GM18867 (cell line): Measurements from ENCODE around the gene PKD1L1.
A peak's percentile ranks its signal among the peaks of the same experiment; 100 is the strongest.
"Not testable (repeated sequence)": the region's sequence is repeated elsewhere in the genome, so short reads cannot be mapped to it uniquely, and the experiment has no call there.

Source experiments
- ATAC-seq: cut with Tn5 transposase; IDR thresholded peaks from one replicate; pipeline ENCODE4 v1.9.1; 2021; ENCODE audit warnings: mild to moderate bottlenecking, moderate library complexity; ENCODE audit not compliant: unreplicated experiment

PKD1L1 gene

DNA sequence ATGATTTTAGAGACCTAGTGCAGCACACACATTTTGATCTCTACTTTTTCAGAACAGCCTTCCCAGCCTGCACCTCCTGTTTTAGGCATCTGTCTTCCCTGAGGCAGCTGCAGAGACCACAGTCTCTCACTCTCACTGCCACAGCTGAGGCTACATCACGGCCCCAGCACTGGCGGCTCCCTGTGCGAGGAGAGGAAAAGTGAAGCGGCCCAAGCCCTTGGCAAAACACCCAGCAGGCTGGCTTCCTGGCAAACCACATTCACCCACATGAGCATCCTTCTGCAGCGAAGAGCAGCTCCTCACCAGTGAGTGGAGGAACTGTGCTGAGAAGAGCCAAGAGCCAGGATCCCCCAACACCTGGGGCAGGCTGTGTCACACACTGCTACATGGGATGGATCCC, 17.2 kb upstream of the PKD1L1 start:
- ATAC-seq, result no peak

GRCh38 chr7:47962262-47962661, 14.0 kb upstream of the PKD1L1 start:
- ATAC-seq, result no peak

DNA sequence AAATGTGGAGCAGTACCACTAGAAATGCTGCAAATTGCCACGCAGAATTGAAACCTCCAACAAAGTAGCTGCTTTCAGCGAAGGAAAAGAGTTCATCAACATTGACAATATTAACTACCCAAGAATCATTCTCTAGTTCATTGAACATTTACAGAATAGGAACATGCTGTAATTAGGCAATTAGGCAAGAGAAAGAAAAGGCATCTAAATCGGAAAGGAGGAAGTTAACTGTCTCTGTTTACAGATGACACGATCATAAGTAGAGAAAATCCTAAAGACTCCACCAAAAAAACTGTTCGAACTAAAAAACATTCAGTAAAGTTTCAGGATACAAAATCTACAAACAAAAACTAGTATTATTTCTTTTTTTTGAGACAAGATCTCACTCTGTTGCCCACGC, 8.9 kb upstream of the PKD1L1 start:
- no peak for ATAC-seq

DNA sequence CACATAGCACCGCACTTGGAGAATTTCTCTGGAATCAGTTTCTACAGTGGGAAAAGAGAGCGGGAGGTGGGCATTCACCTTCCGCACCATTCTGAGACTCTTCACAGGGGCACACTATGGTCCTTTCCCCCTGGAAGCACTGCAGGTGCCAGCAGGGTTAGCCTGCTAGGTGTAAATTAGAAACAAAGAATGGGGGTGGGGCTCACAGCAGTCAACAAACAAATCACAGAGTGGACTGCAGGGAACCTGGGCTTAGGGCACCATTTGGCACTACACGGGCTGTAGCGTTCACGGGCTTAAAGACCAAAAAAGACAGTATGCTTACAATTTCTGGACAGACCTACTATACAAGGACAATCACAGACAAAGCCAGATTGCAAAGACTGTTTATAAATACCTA, 8.0 kb upstream of the PKD1L1 start:
- no peak for ATAC-seq

DNA sequence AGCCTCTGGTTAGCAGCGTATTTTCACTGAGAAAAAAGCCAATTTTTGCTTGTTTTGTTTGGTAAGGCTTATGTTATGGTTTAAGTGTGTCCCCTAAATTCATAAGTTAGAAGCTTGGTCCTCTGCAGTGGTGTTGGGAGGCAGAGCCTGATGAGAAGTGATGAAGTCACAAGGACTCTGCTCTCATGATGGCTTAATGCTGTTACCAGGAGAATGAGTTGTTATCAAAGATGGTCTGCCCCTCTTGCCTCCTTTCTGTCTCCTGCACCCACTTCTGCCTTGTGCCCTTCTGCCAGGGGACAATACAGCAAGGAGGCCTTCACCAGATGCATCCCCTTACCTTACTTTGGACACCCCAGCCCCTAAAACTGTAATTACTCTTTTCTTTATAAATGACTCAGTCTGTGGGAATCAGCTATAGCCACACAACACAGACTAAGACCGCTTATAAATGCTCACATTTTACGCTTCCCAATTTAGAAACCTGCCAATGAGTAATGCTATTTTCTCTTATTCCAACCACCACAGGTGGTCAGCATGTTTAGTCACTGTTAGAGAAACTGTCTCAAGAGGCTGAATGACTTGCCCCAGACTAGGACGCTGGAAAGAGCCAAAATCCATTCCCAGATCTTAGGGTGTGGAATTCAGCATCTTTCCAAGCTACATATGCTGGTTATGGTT, 6.1 kb upstream of the PKD1L1 start:
- ATAC-seq, result peak; percentile 38

DNA sequence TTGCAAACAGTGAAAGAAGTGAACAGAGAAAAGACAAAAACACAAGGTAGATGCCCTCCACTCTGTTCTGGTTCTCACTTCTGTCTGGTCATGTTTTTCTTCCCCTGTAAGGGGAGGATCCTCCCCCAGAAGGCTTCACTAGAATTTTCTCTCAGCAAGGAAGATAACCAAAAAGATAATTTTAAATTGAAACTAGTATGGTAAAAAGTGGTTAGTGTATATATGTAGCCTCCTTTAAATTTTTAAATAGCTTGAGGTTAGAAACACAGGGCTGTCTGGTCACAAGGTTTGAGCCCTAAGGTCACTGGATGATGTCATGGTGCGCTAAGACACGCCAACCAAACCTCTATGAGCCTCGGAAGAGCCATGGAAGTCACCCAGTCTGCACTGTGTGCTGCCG, 5.6 kb upstream of the PKD1L1 start:
- ATAC-seq, result peak; percentile 58

DNA sequence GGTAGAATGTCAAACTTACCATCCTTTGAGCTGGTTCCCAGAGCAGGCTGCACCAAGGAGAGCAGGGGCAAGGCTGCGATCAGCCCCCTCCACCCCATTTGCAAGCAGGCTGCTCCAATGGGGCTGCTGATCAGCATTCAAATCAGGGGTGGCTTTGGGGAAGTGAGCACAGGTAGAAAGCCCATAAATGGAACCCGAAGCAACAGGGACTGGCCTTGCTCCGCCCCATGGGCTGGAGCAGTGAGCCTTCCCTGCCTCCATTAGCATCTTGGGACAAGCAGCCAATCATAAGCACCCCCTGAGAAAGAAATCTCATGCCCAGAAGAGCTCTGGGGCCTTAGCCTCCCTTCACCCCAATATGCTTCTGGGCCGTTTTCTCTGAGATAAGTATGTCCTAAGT, 4.0 kb upstream of the PKD1L1 start:
- ATAC-seq, result no peak

DNA sequence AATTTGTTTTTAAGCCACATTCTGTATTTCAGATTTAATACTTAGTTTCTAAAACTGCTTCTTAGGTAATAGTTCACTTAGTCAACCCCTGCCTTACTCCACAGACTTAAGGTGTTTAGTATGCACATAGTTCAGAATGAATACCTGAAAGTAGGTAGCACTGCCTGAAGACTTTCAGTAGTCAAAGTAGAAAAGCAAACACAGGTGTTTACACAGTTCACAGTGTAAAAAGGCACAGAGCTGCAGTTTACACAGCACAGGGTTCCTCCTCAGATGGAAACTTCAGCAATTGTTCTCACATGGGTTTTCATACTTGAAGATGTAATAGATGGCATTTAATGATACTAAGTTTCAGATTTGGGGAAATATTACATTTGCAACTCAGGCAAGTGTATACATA, 3.1 kb upstream of the PKD1L1 start:
- no peak for ATAC-seq

DNA sequence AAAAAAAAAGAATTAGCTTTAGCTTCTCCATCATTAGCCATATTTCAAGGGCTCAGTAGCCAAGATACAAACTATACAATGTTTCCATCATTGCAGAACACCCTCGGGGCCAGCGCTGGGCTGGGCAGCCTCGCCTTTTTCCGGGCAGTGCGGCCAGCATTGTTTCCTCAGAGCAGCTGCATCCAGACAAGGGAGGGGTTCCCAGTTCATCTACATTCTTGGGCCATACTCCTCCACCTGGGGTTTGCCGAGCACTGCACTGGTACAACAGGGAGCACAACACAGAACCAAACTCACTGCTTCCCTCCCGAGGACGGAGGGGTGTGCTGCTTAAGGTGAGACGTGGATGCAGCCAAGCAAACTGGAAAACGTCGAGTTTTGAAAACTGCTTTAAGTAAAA, 2.4 kb upstream of the PKD1L1 start:
- ATAC-seq, result no peak

DNA sequence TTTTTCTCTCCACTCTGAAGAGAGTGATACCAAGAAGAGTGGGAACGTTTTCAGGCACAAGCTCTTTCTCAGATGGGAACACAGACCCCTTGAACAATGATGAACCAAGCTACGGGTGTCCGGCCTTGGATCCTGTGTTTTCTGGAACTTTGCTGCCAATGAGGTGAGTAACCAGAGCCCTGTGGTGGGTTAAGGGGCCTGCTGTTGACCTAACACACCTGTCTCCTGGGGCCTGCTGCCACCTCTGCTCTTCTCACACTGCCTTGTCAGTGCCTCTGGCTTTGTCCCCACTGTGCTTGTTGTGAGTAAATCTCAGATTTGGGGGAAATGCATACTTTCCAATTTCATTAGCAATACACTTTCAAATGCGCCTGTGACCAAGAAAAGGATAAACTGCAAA, 1.4 kb upstream of the PKD1L1 start:
- ATAC-seq, result no peak

- no peak for ATAC-seq
Measured at GRCh38 chr7:47947355-47947749, 914 bp downstream of the PKD1L1 start.

DNA sequence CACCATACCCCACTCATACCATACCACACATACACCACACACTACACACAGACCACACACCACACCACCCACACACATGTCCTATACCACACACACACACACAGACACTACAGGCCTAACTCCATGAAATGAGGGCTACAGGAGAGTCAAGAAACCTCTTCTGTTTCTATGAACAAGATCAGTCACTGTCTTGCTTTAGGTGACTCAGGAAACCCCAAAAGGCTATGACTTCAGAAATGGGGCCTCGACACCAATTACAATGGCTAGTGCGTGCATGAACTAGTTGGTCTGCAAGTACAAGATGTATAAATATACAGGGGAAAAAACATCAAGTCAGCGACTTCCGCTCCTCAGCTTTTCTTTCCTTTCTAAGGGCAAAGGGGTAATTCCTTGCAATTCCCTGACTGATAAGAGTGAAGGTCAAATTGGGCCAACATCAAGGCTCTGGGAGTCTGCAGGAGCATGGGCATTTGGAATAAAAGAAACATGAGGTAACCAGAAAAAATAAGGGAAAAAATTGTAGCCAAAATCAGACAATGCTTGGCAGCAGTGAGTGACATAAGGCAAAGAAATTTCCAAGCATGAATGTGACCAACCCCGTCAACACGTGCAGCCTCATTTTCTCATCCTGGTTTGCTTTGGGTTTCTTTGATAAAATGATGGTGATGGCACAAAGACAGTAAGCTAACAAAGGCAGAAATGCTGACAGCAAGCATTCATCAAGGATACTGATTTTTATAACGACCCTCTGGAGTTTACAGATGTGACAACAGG, 1.5 kb downstream of the PKD1L1 start:
- ATAC-seq, result no peak

- peak; percentile 67 for ATAC-seq
Measured at GRCh38 chr7:47945261-47946015, 2.8 kb downstream of the PKD1L1 start.

- no peak for ATAC-seq
Measured at GRCh38 chr7:47944536-47945260, 3.6 kb downstream of the PKD1L1 start.

DNA sequence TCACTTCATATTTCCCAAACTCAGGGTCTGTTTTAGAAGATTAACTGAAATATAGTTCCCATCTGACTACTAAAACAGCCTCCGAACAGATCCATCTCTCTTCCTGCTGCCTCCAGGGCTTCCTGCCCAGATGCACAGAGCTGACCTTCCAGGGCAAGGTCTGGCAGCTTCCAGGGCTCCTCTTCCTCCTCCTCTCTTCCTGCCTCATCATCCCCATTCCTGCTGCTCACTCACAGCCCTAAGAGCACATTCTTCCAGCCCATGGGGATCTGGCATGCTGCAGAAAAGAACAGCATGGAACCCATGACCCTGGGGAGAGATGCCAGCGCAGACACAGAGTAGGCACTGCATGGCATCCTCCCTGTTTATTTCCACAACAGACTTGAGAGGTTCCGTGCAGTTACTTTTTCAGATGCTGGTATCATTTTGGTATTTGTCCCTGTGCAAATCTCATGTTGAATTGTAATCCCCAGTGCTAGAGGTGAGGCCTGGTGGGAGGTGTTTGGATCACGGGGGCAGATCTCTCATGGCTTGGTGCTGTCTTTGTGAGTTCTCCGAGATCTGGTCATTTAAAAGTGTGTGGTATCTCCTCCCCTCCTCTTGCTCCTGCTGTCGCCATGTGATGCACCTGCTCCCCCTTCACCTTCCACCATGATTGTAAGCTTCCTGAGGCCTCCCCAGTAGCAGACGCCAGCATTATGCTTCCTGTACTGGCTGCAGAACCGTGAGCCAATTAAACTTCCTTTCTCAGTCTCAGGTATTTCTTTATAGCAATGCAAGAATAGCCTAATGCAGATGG, 4.4 kb downstream of the PKD1L1 start:
- no peak for ATAC-seq

DNA sequence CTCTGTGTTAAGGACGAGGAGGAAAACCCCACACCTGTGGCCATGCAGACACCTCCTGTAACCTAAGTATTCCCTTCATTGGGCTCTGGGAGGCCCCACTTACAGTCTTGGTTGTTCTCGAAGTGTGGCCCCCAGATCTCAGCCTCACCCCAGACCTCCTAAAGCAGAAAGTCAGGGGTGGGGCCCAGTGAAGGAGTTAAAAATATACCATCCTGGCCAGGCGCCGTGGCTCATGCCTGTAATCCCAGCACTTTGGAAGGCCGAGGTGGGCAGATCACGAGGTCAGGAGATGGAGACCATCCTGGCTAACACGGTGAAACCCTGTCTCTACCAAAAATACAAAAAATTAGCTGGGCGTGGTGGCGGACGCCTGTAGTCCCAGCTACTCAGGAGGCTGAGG, 5.6 kb downstream of the PKD1L1 start:
- not testable (repeated sequence) for ATAC-seq

DNA sequence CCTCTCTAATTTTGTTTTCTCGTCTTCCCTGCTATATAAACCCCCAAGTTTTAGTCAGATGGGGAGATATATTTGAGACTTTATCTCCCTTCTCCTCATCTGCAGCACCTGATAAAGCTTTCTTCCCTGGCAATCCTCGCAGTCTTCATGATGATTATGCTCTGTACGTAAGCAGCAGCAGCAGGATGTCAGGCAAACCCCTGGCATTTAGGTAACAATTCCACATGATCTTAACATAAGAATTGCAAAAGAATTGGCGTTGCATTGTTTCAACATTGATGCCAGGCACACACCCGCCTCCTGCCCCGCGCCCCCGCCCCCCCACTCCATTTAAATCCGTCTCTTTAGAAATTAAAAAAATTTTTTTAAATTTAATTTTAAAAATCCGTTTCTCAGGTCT, 6.1 kb downstream of the PKD1L1 start:
- no peak for ATAC-seq

DNA sequence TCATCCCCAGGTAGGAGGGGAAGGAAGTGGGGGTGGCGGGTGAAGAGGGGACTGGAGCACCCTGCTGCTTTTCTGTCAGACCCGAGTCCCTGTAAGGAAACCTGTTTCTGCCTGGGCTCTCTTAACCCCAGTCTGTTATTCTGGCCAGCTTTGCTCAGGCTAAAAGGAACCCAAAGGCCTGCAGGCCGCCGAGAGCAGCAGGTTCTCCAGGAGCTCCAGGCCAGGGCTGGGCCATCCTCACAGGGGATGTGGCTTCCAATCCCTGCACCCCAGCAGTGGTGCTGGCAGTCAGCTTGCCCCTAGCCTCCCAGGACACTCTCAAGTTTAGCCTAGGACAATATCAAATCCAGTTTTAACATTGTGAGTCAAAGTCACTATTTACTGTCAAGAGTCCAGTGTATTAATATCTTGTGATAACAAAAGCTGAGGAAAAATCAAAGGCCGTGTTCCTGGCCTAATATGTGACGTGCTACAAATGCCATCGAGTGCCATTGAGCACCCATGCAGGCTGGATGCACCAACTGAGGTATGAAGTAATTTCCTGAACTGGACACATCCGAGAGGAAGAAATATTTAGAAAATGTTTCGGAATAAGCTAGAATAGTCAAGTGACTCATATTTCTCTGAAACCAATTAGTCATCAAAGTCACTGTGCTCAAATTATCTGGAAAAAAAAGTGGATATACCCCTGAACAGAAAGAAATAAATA, 7.0 kb downstream of the PKD1L1 start:
- ATAC-seq, result no peak

DNA sequence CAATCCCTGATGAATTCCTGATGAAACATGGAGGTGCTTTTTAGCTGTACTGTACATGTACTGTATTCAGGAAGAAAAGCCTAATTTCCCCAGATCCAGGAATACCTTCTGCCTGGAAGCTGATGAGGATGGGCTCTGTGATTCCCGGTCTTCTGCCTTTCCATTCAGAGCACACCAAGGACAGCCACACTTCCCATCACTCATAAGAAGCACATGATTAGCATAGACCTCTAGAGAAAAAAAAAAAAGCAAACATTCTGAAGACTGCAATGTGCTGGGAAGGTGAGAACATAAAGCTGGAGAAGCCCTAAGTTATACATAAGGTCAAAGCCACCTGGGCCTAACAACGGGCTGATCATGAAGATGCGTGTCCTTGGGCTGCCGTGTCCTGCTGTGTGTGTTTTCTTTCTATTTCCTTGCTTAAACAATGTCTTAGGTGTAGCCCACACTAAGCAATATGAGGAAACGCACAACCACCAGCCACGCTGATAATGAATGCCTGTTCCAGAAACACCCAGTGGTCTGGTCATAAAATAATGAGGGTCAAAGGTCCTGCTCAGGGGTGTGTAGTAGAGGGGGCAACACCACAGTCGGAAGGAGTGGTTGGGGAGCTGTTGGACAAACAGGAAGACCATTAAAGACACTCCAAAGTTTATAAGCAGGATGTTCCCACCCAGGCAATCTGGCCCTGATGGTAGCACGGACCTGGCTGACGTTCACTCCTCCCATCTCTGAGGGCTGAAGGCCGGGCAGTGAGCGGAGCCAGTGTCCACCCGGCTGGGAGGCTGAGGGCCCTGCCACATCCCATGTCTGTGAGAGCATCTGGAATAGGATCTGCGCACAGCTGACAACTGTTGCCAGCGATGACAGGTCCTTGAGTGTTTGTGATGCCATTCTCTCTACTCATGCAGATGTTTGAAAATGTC, 7.9 kb downstream of the PKD1L1 start:
- ATAC-seq, result no peak
